Activated naive CD4-positive, alpha-beta T cell treated with anti-CD3 and anti-CD28 coated beads, Interleukin-2, amount 50 U/mL, for 24 hours (primary cell): ENCODE data around the gene PTCD2.

Experiments used
- H3K27ac Mint-ChIP-seq: one replicate; pipeline ENCODE4 v1.8.0; 2021; ENCODE audit warnings: mild to moderate bottlenecking, mixed read lengths
- H3K27me3 Mint-ChIP-seq: one replicate; pipeline ENCODE4 v1.8.0; 2021; ENCODE audit warnings: mixed read lengths
- H3K36me3 Mint-ChIP-seq: one replicate; pipeline ENCODE4 v1.8.0; 2021; ENCODE audit warnings: mixed read lengths
- H3K4me1 Mint-ChIP-seq: one replicate; pipeline ENCODE4 v1.8.0; 2021; ENCODE audit warnings: mixed read lengths
- H3K4me3 Mint-ChIP-seq: one replicate; pipeline ENCODE4 v1.8.0; 2021; ENCODE audit warnings: mild to moderate bottlenecking, mixed read lengths
- H3K9me3 Mint-ChIP-seq: one replicate; pipeline ENCODE4 v1.8.0; 2021; ENCODE audit warnings: mixed read lengths

The PTCD2 gene

GRCh38 chr5:72319976-72320752 is at the start of gene PTCD2, which contains the start of gene MRPS27:
Gene PTCD2, plus strand, starts transcription at chr5:72320373. Its CDS starts 10 bp downstream, at chr5:72320383.
Gene MRPS27, minus strand, starts transcription at chr5:72320240. Its CDS starts 19 bp downstream, at chr5:72320221.
- H3K4me1 Mint-ChIP-seq, result peaks cover 39% of the 10 kb centered on the region
- peak within 1 kb of the TSS; percentile 96 for H3K27ac Mint-ChIP-seq
- peaks cover 16% of the 10 kb centered on the region for H3K36me3 Mint-ChIP-seq
- H3K4me3 Mint-ChIP-seq, result peak within 1 kb of the TSS; percentile 99
- no peaks in the 10 kb centered on the region for H3K9me3 Mint-ChIP-seq
- no peaks in the 10 kb centered on the region for H3K27me3 Mint-ChIP-seq

GRCh38 chr5:72271702-72272101 is 48.5 kb upstream of the PTCD2 start:
- H3K27ac Mint-ChIP-seq, result no peak overlapping the region
- H3K4me3 Mint-ChIP-seq, result no peak overlapping the region
- no peaks in the 10 kb centered on the region for H3K27me3 Mint-ChIP-seq
- no peaks in the 10 kb centered on the region for H3K9me3 Mint-ChIP-seq
- peaks cover 19% of the 10 kb centered on the region for H3K4me1 Mint-ChIP-seq
- peaks cover 18% of the 10 kb centered on the region for H3K36me3 Mint-ChIP-seq

GRCh38 chr5:72272398-72272797 is 47.8 kb upstream of the PTCD2 start:
- Mint-ChIP-seq H3K27ac (no peak overlapping the region), H3K27me3 (no peaks in the 10 kb centered on the region), H3K9me3 (no peaks in the 10 kb centered on the region), H3K36me3 (peaks cover 22% of the 10 kb centered on the region), H3K4me3 (no peak overlapping the region), H3K4me1 (peaks cover 19% of the 10 kb centered on the region)

- peaks cover 15% of the 10 kb centered on the region for H3K4me1 Mint-ChIP-seq
- H3K4me3 Mint-ChIP-seq, result no peak overlapping the region
- H3K9me3 Mint-ChIP-seq, result no peaks in the 10 kb centered on the region
- H3K27me3 Mint-ChIP-seq, result no peaks in the 10 kb centered on the region
- no peak overlapping the region for H3K27ac Mint-ChIP-seq
- peaks cover 27% of the 10 kb centered on the region for H3K36me3 Mint-ChIP-seq
Measured at GRCh38 chr5:72273547-72273946, 46.6 kb upstream of the PTCD2 start.

GRCh38 chr5:72276219-72276752 is 43.9 kb upstream of the PTCD2 start:
- Mint-ChIP-seq H3K36me3 (peaks cover 34% of the 10 kb centered on the region), H3K4me3 (no peak overlapping the region), H3K27ac (no peak overlapping the region), H3K4me1 (peaks cover 7% of the 10 kb centered on the region), H3K9me3 (no peaks in the 10 kb centered on the region), H3K27me3 (no peaks in the 10 kb centered on the region)

- Mint-ChIP-seq H3K9me3 (no peaks in the 10 kb centered on the region), H3K27me3 (no peaks in the 10 kb centered on the region), H3K4me3 (no peak overlapping the region), H3K4me1 (peaks cover 7% of the 10 kb centered on the region), H3K27ac (no peak overlapping the region), H3K36me3 (peaks cover 37% of the 10 kb centered on the region)
Measured at GRCh38 chr5:72280581-72281069, 39.5 kb upstream of the PTCD2 start.

- peaks cover 32% of the 10 kb centered on the region for H3K36me3 Mint-ChIP-seq
- no peaks in the 10 kb centered on the region for H3K27me3 Mint-ChIP-seq
- H3K27ac Mint-ChIP-seq, result no peak overlapping the region
- H3K4me3 Mint-ChIP-seq, result no peak overlapping the region
- peaks cover 1% of the 10 kb centered on the region for H3K4me1 Mint-ChIP-seq
- H3K9me3 Mint-ChIP-seq, result no peaks in the 10 kb centered on the region
Measured at GRCh38 chr5:72281430-72281763, 38.8 kb upstream of the PTCD2 start.

GRCh38 chr5:72281764-72282499 is 38.2 kb upstream of the PTCD2 start:
- Mint-ChIP-seq H3K4me1 (no peaks in the 10 kb centered on the region), H3K27ac (no peak overlapping the region), H3K9me3 (no peaks in the 10 kb centered on the region), H3K27me3 (no peaks in the 10 kb centered on the region), H3K4me3 (no peak overlapping the region), H3K36me3 (peaks cover 32% of the 10 kb centered on the region)

GRCh38 chr5:72282878-72283277 is 37.3 kb upstream of the PTCD2 start:
- H3K4me1 Mint-ChIP-seq, result no peaks in the 10 kb centered on the region
- H3K36me3 Mint-ChIP-seq, result peaks cover 26% of the 10 kb centered on the region
- no peak overlapping the region for H3K4me3 Mint-ChIP-seq
- H3K27me3 Mint-ChIP-seq, result no peaks in the 10 kb centered on the region
- no peaks in the 10 kb centered on the region for H3K9me3 Mint-ChIP-seq
- no peak overlapping the region for H3K27ac Mint-ChIP-seq

- H3K27me3 Mint-ChIP-seq, result no peaks in the 10 kb centered on the region
- H3K4me3 Mint-ChIP-seq, result no peak overlapping the region
- no peaks in the 10 kb centered on the region for H3K9me3 Mint-ChIP-seq
- no peaks in the 10 kb centered on the region for H3K4me1 Mint-ChIP-seq
- no peak overlapping the region for H3K27ac Mint-ChIP-seq
- H3K36me3 Mint-ChIP-seq, result peaks cover 26% of the 10 kb centered on the region
Measured at GRCh38 chr5:72283358-72283757, 36.8 kb upstream of the PTCD2 start.

- Mint-ChIP-seq H3K27ac (no peak overlapping the region), H3K27me3 (no peaks in the 10 kb centered on the region), H3K4me1 (no peaks in the 10 kb centered on the region), H3K4me3 (no peak overlapping the region), H3K9me3 (no peaks in the 10 kb centered on the region), H3K36me3 (peaks cover 21% of the 10 kb centered on the region)
Measured at GRCh38 chr5:72284559-72285423, 35.4 kb upstream of the PTCD2 start.

GRCh38 chr5:72285424-72285821 is 34.8 kb upstream of the PTCD2 start:
- Mint-ChIP-seq H3K9me3 (no peaks in the 10 kb centered on the region), H3K4me1 (no peaks in the 10 kb centered on the region), H3K27ac (no peak overlapping the region), H3K27me3 (no peaks in the 10 kb centered on the region), H3K36me3 (peaks cover 17% of the 10 kb centered on the region), H3K4me3 (no peak overlapping the region)

GRCh38 chr5:72286798-72287197 is 33.4 kb upstream of the PTCD2 start:
- no peaks in the 10 kb centered on the region for H3K27me3 Mint-ChIP-seq
- peaks cover 17% of the 10 kb centered on the region for H3K36me3 Mint-ChIP-seq
- no peaks in the 10 kb centered on the region for H3K4me1 Mint-ChIP-seq
- H3K4me3 Mint-ChIP-seq, result no peak overlapping the region
- H3K9me3 Mint-ChIP-seq, result no peaks in the 10 kb centered on the region
- H3K27ac Mint-ChIP-seq, result no peak overlapping the region

- no peaks in the 10 kb centered on the region for H3K4me1 Mint-ChIP-seq
- no peak overlapping the region for H3K27ac Mint-ChIP-seq
- no peaks in the 10 kb centered on the region for H3K27me3 Mint-ChIP-seq
- peaks cover 19% of the 10 kb centered on the region for H3K36me3 Mint-ChIP-seq
- no peaks in the 10 kb centered on the region for H3K9me3 Mint-ChIP-seq
- H3K4me3 Mint-ChIP-seq, result no peak overlapping the region
Measured at GRCh38 chr5:72288924-72289323, 31.2 kb upstream of the PTCD2 start.

GRCh38 chr5:72290356-72291133 is 29.6 kb upstream of the PTCD2 start:
- H3K27ac Mint-ChIP-seq, result no peak overlapping the region
- H3K9me3 Mint-ChIP-seq, result no peaks in the 10 kb centered on the region
- H3K4me1 Mint-ChIP-seq, result peaks cover 6% of the 10 kb centered on the region
- H3K36me3 Mint-ChIP-seq, result peaks cover 23% of the 10 kb centered on the region
- no peaks in the 10 kb centered on the region for H3K27me3 Mint-ChIP-seq
- no peak overlapping the region for H3K4me3 Mint-ChIP-seq
